ENCODE results near the gene SLCO2A1.

Gene SLCO2A1

GRCh38 chr3:133992951-133993620 is 36.6 kb downstream of the SLCO2A1 start:
- no peak overlapping the region for H3K27ac ChIP-seq
- TF ChIP-seq ZFX (IDR thresholded peaks at IDR 0.05; ENCODE audit: borderline replicate concordance) (no peak), CTCF (IDR thresholded peaks at IDR 0.05) (no peak)

- TF ChIP-seq CTCF (IDR thresholded peaks at IDR 0.05) (no peak), ZFX (IDR thresholded peaks at IDR 0.05; ENCODE audit: borderline replicate concordance) (no peak)
- H3K27ac ChIP-seq: no peak overlapping the region
Measured at GRCh38 chr3:133992381-133992780, 37.3 kb downstream of the SLCO2A1 start.

DNA sequence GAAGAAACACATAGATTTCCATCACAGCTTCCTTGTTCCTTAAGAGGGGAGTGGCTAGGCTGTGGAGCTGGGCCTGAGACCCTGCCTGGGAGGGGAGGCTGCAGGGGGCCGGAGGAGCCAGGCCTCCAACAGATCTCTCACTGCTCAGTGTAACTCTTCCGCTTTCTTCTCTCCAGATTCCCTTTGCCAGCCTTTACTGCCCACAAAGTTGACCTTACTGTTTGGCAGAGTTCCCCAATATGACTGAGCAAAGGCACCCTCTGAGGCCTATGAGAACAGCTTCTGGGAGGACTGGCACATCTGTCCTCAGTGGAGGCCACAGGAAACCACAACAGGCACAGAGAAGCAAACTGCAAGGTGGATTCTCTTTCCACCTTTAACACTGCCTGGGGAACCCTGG is 38.1 kb downstream of the SLCO2A1 start:
- H3K27ac ChIP-seq: no peak overlapping the region
- TF ChIP-seq CTCF (IDR thresholded peaks at IDR 0.05) (no peak), ZFX (IDR thresholded peaks at IDR 0.05; ENCODE audit: borderline replicate concordance) (no peak)

- TF ChIP-seq ZFX (IDR thresholded peaks at IDR 0.05; ENCODE audit: borderline replicate concordance): no peak
- no peak for TF ChIP-seq CTCF (IDR thresholded peaks at IDR 0.05)
- no peak overlapping the region for H3K27ac ChIP-seq
Measured at GRCh38 chr3:133991209-133991608, 38.5 kb downstream of the SLCO2A1 start.

DNA sequence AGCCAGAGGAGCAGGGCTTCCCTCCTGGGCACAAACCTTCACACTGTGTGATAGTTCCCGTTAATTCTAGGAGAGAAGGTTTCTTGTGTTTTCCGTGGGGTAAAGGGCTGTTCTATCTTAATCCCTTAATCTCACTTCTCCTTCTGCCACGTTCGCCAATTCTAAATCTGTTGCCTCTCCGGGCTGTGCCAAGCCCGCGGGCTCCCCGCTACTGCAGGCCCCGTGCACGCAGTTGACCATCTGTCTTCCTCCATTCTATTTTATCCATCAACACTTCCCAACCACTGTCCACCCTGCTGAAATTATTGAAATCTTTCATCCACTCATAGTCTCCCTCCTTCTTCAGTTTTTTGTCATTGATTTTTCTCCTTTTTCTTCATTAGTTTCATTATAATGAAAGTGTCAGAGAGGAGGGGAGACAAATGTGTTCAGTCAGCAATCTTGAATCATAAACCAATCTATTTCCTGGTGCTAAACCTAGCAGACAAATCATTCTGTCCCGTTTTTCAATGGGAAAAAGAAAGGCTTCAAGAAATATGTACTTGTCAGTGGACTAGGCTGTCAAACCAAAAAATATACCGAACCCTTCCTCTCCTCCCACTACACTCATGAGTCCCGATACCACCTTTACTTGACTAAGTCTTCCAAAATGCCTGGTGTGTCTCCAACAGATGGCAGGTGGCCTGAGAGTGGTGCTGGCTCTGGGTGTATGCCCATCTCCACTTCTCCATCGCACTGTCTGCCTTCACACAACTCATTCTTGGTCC is 39.6 kb downstream of the SLCO2A1 start:
- TF ChIP-seq CTCF (IDR thresholded peaks at IDR 0.05) (no peak), ZFX (IDR thresholded peaks at IDR 0.05; ENCODE audit: borderline replicate concordance) (no peak)
- H3K27ac ChIP-seq: no peak overlapping the region

DNA sequence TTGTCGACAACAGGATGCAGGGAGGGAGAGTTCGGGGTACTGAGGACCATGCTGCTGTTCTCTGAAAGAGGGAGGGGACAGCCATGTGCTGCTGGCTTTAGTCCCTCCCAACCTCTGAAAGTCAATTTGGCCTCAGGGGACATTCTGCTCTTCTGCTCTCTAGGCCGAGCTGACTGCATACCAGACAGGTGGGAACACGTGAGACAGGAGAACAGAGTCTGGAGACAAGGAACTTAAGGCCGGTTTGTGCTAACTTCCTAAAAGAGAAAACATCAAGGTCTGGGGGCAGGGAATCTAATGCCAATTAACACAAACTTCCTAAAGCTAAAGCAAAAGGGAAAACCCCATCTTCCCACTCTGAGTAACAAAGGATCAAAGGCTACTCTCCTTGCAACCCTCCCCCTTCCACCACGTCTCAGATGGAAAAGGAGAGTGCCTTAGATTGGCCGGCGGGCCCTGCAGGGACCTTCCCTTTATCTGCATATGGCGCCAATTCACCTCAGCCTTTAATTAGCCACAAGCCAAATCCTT is 41.0 kb downstream of the SLCO2A1 start:
- TF ChIP-seq CTCF (IDR thresholded peaks at IDR 0.05): no peak
- TF ChIP-seq ZFX (IDR thresholded peaks at IDR 0.05; ENCODE audit: borderline replicate concordance): no peak
- no peak overlapping the region for H3K27ac ChIP-seq

DNA sequence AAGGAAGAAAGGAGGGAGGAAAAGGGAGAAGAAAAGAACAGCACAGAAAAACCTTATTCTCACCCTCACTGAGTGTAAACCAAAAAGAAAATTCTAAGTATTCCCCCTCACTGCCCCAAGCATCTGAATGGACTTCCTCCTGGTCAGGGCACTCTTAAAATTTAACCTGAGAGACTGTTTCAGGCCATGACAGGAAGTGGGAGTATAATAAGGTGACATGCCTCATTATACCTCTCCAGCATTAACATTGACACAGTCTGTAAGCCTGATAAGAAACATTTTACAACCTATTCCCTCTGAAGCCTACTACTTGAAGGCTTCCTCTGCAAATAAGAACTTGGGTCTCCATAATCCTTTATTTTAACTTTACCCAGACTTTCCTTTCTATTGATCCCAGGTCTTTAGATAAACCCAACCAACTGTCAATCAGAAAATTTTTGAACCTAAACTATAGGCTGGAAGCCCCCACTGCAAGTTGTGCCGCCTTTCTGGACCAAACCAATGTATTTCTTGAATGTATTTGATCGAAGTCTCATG is 41.7 kb downstream of the SLCO2A1 start:
- no peak for TF ChIP-seq CTCF (IDR thresholded peaks at IDR 0.05)
- TF ChIP-seq ZFX (IDR thresholded peaks at IDR 0.05; ENCODE audit: borderline replicate concordance): no peak

More for the DNA sequence above, 41.7 kb downstream of the SLCO2A1 start:
- H3K27ac ChIP-seq: no peak overlapping the region

Measured in 22Rv1 (cell line).